Nephron (organoid): ENCODE measurements around the gene EIF2AK2.
A peak's percentile ranks its signal among the peaks of the same experiment; 100 is the strongest.

Source experiments
- H3K27ac Mint-ChIP-seq, 3 experiments: 2 replicates each; pipeline ENCODE4 v1.8.0; 2020; ENCODE audit warnings: mixed read lengths in 3 of 3, mild to moderate bottlenecking in 2 of 3, moderate library complexity in 1 of 3
- H3K27me3 Mint-ChIP-seq: 2 replicates; pipeline ENCODE4 v1.8.0; 2021; ENCODE audit warnings: low read depth, mild to moderate bottlenecking, moderate library complexity, mixed read lengths
- H3K36me3 Mint-ChIP-seq: 2 replicates; pipeline ENCODE4 v1.8.0; 2020; ENCODE audit warnings: low read depth, mixed read lengths
- H3K4me1 Mint-ChIP-seq: 2 replicates; pipeline ENCODE4 v1.8.0; 2020; ENCODE audit warnings: mixed read lengths
- H3K4me3 Mint-ChIP-seq, 3 experiments: 2 replicates each; pipeline ENCODE4 v1.8.0; 2020; ENCODE audit warnings: mild to moderate bottlenecking in 3 of 3, mixed read lengths in 3 of 3, moderate library complexity in 2 of 3
- H3K9me3 Mint-ChIP-seq: 2 replicates; pipeline ENCODE4 v1.8.0; 2020; ENCODE audit warnings: mixed read lengths
- CTCF ChIP-seq, 3 experiments: fragments of 200-600 bp; sonication (generic); IDR thresholded peaks; one replicate each; pipeline ENCODE4 v1.5.0; 2021; ENCODE audit warnings: antibody characterized with exemption in 3 of 3; ENCODE audit not compliant: unreplicated experiment in 3 of 3

EIF2AK2 gene

GRCh38 chr2:37180640-37181039 lies 23.9 kb upstream of the EIF2AK2 start:
- TF ChIP-seq CTCF (IDR thresholded peaks at IDR 0.05; ENCODE audit: unreplicated experiment in 3 of 3), result no peak
- Mint-ChIP-seq H3K36me3 (no peaks in the 10 kb centered on the region), H3K4me1 (peaks cover 9% of the 10 kb centered on the region), H3K27me3 (peaks cover 3% of the 10 kb centered on the region), H3K9me3 (no peaks in the 10 kb centered on the region), H3K4me3 (no peak overlapping the region), H3K27ac (no peak overlapping the region)

DNA sequence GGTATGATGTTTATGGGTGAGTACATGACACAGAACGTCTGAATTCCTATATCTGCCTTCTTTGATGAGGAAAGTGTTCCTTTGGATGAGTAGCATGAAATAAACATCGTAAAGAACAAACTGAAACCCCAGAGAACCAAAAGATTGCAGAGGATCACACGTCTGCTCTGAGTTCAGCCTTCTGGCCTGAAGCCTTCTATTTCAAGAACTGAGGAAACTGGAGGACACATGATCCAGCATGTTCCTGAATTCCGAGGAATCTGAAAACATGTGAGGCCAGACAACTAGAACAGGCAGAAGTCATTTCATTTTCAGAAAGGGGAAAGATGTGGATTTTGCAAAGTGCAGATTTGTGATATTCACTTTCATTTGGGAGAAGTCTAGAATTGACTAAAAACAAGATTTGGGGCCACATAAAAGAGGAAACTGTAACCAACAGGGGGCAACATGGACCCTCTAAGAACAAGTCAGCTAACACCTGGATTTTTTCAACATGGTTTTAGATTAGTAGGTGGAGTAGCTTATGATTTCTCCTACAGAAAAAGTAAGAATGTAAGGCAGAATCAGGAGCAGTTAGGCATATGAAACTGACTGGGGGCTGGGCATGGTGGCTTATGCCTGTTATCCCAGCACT lies 23.3 kb upstream of the EIF2AK2 start:
- peaks cover 9% of the 10 kb centered on the region for H3K4me1 Mint-ChIP-seq

GRCh38 chr2:37173741-37174140 lies 17.0 kb upstream of the EIF2AK2 start:
- Mint-ChIP-seq H3K27ac (no peak overlapping the region), H3K9me3 (no peaks in the 10 kb centered on the region), H3K27me3 (no peaks in the 10 kb centered on the region), H3K4me3 (no peak overlapping the region), H3K4me1 (no peaks in the 10 kb centered on the region), H3K36me3 (no peaks in the 10 kb centered on the region)
- TF ChIP-seq CTCF (IDR thresholded peaks at IDR 0.05; ENCODE audit: unreplicated experiment in 3 of 3), result no peak

More for the DNA sequence above, 23.3 kb upstream of the EIF2AK2 start:
- TF ChIP-seq CTCF (IDR thresholded peaks at IDR 0.05; ENCODE audit: unreplicated experiment in 3 of 3), result no peak
- H3K36me3 Mint-ChIP-seq, result no peaks in the 10 kb centered on the region
- peaks cover 3% of the 10 kb centered on the region for H3K27me3 Mint-ChIP-seq
- H3K27ac Mint-ChIP-seq, result no peak overlapping the region
- H3K4me3 Mint-ChIP-seq, result no peak overlapping the region
- no peaks in the 10 kb centered on the region for H3K9me3 Mint-ChIP-seq

GRCh38 chr2:37171624-37171950 lies 14.8 kb upstream of the EIF2AK2 start:
- no peaks in the 10 kb centered on the region for H3K4me1 Mint-ChIP-seq
- H3K4me3 Mint-ChIP-seq, result no peak overlapping the region
- no peak for TF ChIP-seq CTCF (IDR thresholded peaks at IDR 0.05; ENCODE audit: unreplicated experiment in 3 of 3)

DNA sequence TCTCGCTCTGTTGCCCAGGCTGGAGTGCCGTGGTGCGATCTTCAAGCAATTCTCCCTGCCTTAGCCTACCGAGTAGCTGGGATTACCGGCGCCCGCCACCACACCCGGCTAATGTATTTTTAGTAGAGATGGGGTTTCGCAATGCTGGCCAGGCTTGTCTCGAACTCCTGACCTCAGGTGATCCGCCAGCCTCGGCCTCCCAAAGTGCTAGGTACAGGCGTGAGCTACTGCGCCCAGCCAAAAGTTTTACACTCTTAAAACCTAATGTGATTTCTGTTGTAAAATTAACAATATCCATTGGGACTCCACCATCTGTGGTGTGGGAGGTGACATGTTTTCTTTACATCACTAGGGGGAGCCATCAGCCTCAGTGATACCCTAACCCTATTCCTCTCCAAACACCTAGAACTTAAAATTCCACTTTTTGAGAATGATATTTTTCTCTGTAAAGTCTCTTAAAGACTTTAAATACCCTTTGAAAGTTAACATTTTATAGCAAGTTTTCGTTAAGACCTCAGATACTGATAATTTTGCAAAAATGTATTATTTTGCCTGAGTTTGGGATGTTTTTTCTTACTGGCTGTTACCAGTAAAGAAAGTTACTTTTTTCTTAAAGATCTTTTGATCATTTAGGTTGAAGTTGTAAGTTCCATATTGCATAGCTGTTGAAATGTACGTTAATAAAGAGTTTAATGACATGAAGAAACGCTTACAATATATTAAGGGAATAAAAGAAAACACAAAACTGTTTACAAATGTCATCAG lies 11.6 kb upstream of the EIF2AK2 start:
- no peak overlapping the region for H3K4me3 Mint-ChIP-seq
- H3K27me3 Mint-ChIP-seq, result no peaks in the 10 kb centered on the region
- H3K4me1 Mint-ChIP-seq, result no peaks in the 10 kb centered on the region
- H3K36me3 Mint-ChIP-seq, result peaks cover 10% of the 10 kb centered on the region
- no peak overlapping the region for H3K27ac Mint-ChIP-seq
- peaks cover 17% of the 10 kb centered on the region for H3K9me3 Mint-ChIP-seq
- peak; percentile 47 to 63 (median 48) for TF ChIP-seq CTCF (IDR thresholded peaks at IDR 0.05; ENCODE audit: unreplicated experiment in 3 of 3)

More at GRCh38 chr2:37171624-37171950, 14.8 kb upstream of the EIF2AK2 start:
- no peaks in the 10 kb centered on the region for H3K9me3 Mint-ChIP-seq
- no peaks in the 10 kb centered on the region for H3K36me3 Mint-ChIP-seq
- H3K27me3 Mint-ChIP-seq, result no peaks in the 10 kb centered on the region
- no peak overlapping the region for H3K27ac Mint-ChIP-seq
